ENCODE measurements around the gene STK4. TPM values are rescaled to one million over a fixed set of nuclear protein-coding genes. Genes with fewer than 3 reads are reported as not detected.

The STK4 gene
- total and polyA plus RNA-seq, 4 experiments from 2014 or later, result 151 to 374 (median 312) TPM

DNA sequence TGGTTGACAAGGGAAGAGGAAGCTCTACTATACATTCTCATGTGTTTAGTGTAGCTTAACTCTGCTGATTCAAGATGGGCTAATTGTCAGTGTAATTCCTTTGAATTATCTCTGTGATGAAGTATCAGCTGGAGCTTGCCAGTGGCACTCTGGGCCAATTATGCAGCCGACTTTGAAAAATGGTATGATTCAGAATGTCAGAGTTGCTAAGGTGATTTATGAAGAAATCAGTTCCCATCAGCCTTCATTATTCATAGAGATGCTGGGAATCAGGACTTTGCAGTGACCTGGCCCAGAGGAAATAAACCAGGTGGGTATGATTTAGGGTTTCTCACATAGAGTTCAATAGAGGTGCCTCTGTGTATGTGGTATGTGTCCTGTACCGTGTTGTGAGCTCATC, 101.2 kb downstream of the STK4 start:
- Mint-ChIP-seq H3K27ac (peak overlapping the region in 3 of 7 donors; percentile 50 to 69 (median 62)), H3K36me3 (peaks cover 50 to 78% of the 10 kb centered on the region in 2 donors), H3K27me3 (no peaks in the 10 kb centered on the region), H3K9me3 (no peaks in the 10 kb centered on the region), H3K4me1 (peaks cover 51 to 87% (median 72%) of the 10 kb centered on the region in 4 donors), H3K4me3 (no peak overlapping the region)
- CTCF ChIA-PET (ENCODE audit: partially characterized antibody), result interaction anchor here (1.3 to 1.6 kb wide), 3 partner anchors 9 to 28 kb away, joined by 4 to 6 read pairs (median 5); no protein-coding TSS in a partner anchor
- Histone ChIP-seq H3K4me1 (ENCODE audit: insufficient read depth, low read length) (peaks cover 59% of the 10 kb centered on the region), H3K27me3 (ENCODE audit: insufficient read depth, low read length) (no peaks in the 10 kb centered on the region), H3K36me3 (ENCODE audit: insufficient read depth, low read length) (peaks cover 29% of the 10 kb centered on the region), H3K4me3 (ENCODE audit: low read length in 2 of 2) (no peak overlapping the region), H3K27ac (ENCODE audit: low read depth, low read length) (no peak overlapping the region), H3K9me3 (ENCODE audit: control insufficient read depth in 1 of 2, low read length in 2 of 2) (no peaks in the 10 kb centered on the region)
- intact Hi-C loops (cut with micrococcal nuclease), result no loop called here
- POLR2A ChIA-PET (ENCODE audit: partially characterized antibody), result interaction anchor here (1.7 kb wide), 1 partner anchor 116 kb away, joined by 3 read pairs; no protein-coding TSS in a partner anchor
- DNase-seq, result no peak

DNA sequence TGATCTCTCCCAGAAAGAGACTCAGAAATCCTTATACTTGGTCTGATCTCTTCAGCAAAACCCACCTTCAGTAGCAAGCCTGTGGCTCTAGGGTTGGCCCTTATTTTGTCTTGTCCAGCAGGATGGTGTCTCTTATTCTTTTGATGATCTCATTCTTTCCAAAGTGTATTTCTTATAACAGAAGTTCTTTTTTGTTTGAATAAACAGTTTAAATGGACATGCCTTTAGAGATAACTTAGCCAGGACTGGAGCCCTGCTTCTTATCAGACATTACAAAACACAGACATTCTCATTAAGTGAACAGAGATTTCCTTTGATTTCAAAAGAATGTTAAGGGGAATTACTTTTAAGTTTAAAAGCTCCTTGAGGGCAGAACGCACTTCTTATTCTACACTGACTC, 102.9 kb downstream of the STK4 start:
- peaks cover 48% of the 10 kb centered on the region for H3K4me1 ChIP-seq (ENCODE audit: insufficient read depth, low read length)
- H3K9me3 ChIP-seq (ENCODE audit: control insufficient read depth in 1 of 2, low read length in 2 of 2), result no peaks in the 10 kb centered on the region
- ChIA-PET CTCF (ENCODE audit: partially characterized antibody) (no interaction called here), POLR2A (ENCODE audit: partially characterized antibody) (no interaction called here)
- Mint-ChIP-seq H3K27me3 (no peaks in the 10 kb centered on the region), H3K36me3 (peaks cover 51 to 85% of the 10 kb centered on the region in 2 donors), H3K4me3 (no peak overlapping the region), H3K9me3 (no peaks in the 10 kb centered on the region), H3K27ac (peak overlapping the region in 4 of 7 donors; percentile 54 to 80 (median 57)), H3K4me1 (peaks cover 50 to 89% (median 66%) of the 10 kb centered on the region in 4 donors)
- peaks cover 44% of the 10 kb centered on the region for H3K36me3 ChIP-seq (ENCODE audit: insufficient read depth, low read length)
- DNase-seq, result no peak
- no peak overlapping the region for H3K4me3 ChIP-seq (ENCODE audit: low read length in 2 of 2)
- H3K27me3 ChIP-seq (ENCODE audit: insufficient read depth, low read length), result no peaks in the 10 kb centered on the region
- H3K27ac ChIP-seq (ENCODE audit: low read depth, low read length), result no peak overlapping the region
- intact Hi-C loops (cut with micrococcal nuclease), result loop anchor here (2.0 kb wide), 1 partner anchor 16 kb away; no protein-coding TSS in a partner anchor

DNA sequence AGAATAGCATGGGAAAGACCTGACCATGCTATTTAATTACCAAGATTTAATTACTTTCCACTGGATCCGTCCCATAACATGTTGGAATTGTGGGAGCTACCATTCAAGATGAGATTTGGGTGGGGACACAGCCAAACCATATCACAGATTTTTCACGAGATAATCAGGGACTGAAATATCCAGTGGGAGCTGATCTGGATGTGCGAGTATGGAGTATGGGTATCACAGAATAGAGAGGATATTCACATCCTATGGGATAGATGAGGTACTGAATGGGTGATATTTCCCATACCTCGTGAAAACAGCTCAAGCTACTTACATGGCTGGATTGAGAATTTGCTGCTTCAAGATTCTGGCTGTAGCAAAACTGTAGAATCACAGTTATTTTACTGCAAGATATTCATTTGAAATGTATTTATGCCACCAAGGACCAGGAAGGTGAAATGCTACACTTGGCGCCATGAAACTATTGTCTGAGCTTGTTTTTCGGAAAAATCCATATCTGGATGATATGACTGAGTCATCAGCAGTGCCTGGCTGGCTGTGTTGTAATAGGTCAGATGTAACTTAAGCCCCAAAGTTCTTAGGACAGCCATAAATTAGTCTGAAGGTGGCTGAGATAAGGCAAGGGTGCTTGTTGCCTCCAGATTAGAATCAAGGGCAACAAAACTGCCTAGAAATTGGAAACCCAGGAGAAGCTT, 104.8 kb downstream of the STK4 start:
- Histone ChIP-seq H3K36me3 (ENCODE audit: insufficient read depth, low read length) (peaks cover 61% of the 10 kb centered on the region), H3K9me3 (ENCODE audit: control insufficient read depth in 1 of 2, low read length in 2 of 2) (no peaks in the 10 kb centered on the region), H3K4me1 (ENCODE audit: insufficient read depth, low read length) (peaks cover 35% of the 10 kb centered on the region), H3K27me3 (ENCODE audit: insufficient read depth, low read length) (no peaks in the 10 kb centered on the region), H3K27ac (ENCODE audit: low read depth, low read length) (no peak overlapping the region), H3K4me3 (ENCODE audit: low read length in 2 of 2) (no peak overlapping the region)
- no peak overlapping the region for H3K4me3 Mint-ChIP-seq
- ChIA-PET CTCF (ENCODE audit: partially characterized antibody) (interaction anchor here (0.6 to 3.7 kb wide), 4 partner anchors 15 to 54 kb away, joined by 3 to 22 read pairs (median 4); no protein-coding TSS in a partner anchor), POLR2A (ENCODE audit: partially characterized antibody) (interaction anchor here (0.6 to 1.2 kb wide), 3 partner anchors 12 to 93 kb away, joined by 3 read pairs; no protein-coding TSS in a partner anchor)
- no peaks in the 10 kb centered on the region for H3K27me3 Mint-ChIP-seq
- DNase-seq, result no peak
- H3K36me3 Mint-ChIP-seq, result peaks cover 55 to 89% of the 10 kb centered on the region in 2 donors
- peaks cover 37 to 73% (median 54%) of the 10 kb centered on the region in 4 donors for H3K4me1 Mint-ChIP-seq
- H3K9me3 Mint-ChIP-seq, result no peaks in the 10 kb centered on the region
- intact Hi-C loops (cut with micrococcal nuclease), result no loop called here
- H3K27ac Mint-ChIP-seq, result peak overlapping the region in 6 of 7 donors; percentile 32 to 75 (median 58)

DNA sequence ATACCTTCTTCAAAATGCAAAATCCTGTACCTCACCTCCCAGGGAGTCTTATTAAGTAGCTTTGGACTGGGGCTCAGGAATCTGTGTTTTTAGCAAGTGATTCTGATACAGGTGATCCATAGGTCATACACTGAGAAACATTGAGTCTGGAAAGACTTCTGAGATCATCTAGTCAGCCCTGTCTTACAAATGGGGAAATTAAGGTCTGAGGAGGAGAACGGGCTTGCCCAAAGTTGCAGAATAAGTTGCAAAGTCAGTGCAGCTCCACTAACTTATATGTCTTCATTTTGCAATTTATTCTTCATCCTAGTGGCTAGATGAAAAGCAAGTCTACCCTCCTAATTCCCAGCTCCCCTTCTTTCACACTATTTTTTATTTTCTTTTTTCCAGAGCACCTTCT, 105.8 kb downstream of the STK4 start:
- peak overlapping the region in 4 of 7 donors; percentile 30 to 64 (median 51) for H3K27ac Mint-ChIP-seq
- intact Hi-C loops (cut with micrococcal nuclease), result no loop called here
- no peaks in the 10 kb centered on the region for H3K9me3 Mint-ChIP-seq
- H3K4me3 ChIP-seq (ENCODE audit: low read length in 2 of 2), result no peak overlapping the region
- H3K27ac ChIP-seq (ENCODE audit: low read depth, low read length), result no peak overlapping the region
- H3K36me3 Mint-ChIP-seq, result peaks cover 57 to 90% of the 10 kb centered on the region in 2 donors
- H3K9me3 ChIP-seq (ENCODE audit: control insufficient read depth in 1 of 2, low read length in 2 of 2), result no peaks in the 10 kb centered on the region
- H3K4me3 Mint-ChIP-seq, result no peak overlapping the region
- H3K4me1 ChIP-seq (ENCODE audit: insufficient read depth, low read length), result peaks cover 32% of the 10 kb centered on the region
- no peaks in the 10 kb centered on the region for H3K27me3 ChIP-seq (ENCODE audit: insufficient read depth, low read length)
- peaks cover 64% of the 10 kb centered on the region for H3K36me3 ChIP-seq (ENCODE audit: insufficient read depth, low read length)
- CTCF ChIA-PET (ENCODE audit: partially characterized antibody), result interaction anchor here (0.7 to 3.7 kb wide), 4 partner anchors 14 to 29 kb away, joined by 3 to 22 read pairs (median 6); no protein-coding TSS in a partner anchor
- POLR2A ChIA-PET (ENCODE audit: partially characterized antibody), result interaction anchor here (1.0 kb wide), 1 partner anchor 11 kb away, joined by 4 read pairs; no protein-coding TSS in a partner anchor
- H3K27me3 Mint-ChIP-seq, result no peaks in the 10 kb centered on the region
- H3K4me1 Mint-ChIP-seq, result peaks cover 34 to 69% (median 48%) of the 10 kb centered on the region in 4 donors
- DNase-seq, result no peak

DNA sequence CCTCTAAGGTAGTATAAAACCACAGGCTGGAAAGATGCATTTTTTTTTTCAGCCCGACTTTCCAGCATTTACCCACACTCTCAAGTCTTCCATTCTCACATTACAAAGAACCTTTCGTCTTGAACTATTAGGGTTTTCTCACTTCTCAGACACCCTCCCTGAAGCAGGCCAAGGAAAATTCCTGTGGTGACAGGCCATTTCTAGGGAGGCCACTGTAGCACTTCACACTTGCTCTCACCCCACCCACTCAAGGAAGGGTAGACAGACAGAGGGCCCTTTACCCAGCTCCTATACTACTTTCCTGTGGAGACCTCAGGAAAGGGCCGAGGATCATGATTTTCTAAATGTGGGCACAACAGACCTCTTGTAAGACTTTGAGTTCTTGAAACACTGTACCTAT, 106.9 kb downstream of the STK4 start:
- ChIA-PET POLR2A (ENCODE audit: partially characterized antibody) (no interaction called here), CTCF (ENCODE audit: partially characterized antibody) (interaction anchor here (1.9 to 3.7 kb wide), 2 partner anchors 22 to 30 kb away, joined by 9 to 22 read pairs; no protein-coding TSS in a partner anchor)
- H3K36me3 ChIP-seq (ENCODE audit: insufficient read depth, low read length), result peaks cover 57% of the 10 kb centered on the region
- no peaks in the 10 kb centered on the region for H3K9me3 ChIP-seq (ENCODE audit: control insufficient read depth in 1 of 2, low read length in 2 of 2)
- Mint-ChIP-seq H3K27ac (peak overlapping the region in 6 of 7 donors; percentile 59 to 77 (median 71)), H3K9me3 (no peaks in the 10 kb centered on the region), H3K4me3 (peak overlapping the region in 1 of 8 donors; percentile 46), H3K36me3 (peaks cover 58 to 85% of the 10 kb centered on the region in 2 donors), H3K27me3 (no peaks in the 10 kb centered on the region), H3K4me1 (peaks cover 25 to 58% (median 40%) of the 10 kb centered on the region in 4 donors)
- H3K4me1 ChIP-seq (ENCODE audit: insufficient read depth, low read length), result peaks cover 20% of the 10 kb centered on the region
- no peak overlapping the region for H3K27ac ChIP-seq (ENCODE audit: low read depth, low read length)
- H3K4me3 ChIP-seq (ENCODE audit: low read length in 2 of 2), result no peak overlapping the region
- no peak for DNase-seq
- H3K27me3 ChIP-seq (ENCODE audit: insufficient read depth, low read length), result no peaks in the 10 kb centered on the region
- intact Hi-C loops (cut with micrococcal nuclease), result no loop called here

DNA sequence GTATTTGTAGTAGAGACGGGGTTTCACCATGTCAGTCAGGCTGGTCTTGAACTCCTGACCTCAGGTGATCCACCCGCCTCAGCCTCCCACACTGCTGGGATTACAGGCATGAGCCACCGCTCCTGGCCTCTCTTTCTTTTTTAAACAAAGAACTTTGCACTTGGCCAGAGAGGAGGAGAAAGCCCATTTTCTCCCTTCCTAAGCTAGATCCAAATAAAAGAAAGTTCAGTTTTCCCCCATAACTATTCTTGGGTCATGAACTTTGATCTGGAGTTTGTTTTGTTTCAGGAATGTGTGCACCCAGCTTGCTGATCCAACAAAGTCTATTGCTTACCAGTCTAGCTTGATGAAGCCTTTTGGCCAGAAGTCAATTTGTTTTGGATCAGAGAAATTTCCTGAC, 111.2 kb downstream of the STK4 start:
- H3K27me3 Mint-ChIP-seq, result no peaks in the 10 kb centered on the region
- Histone ChIP-seq H3K4me1 (ENCODE audit: insufficient read depth, low read length) (no peaks in the 10 kb centered on the region), H3K4me3 (ENCODE audit: low read length in 2 of 2) (no peak overlapping the region), H3K27me3 (ENCODE audit: insufficient read depth, low read length) (no peaks in the 10 kb centered on the region), H3K36me3 (ENCODE audit: insufficient read depth, low read length) (peaks cover 81% of the 10 kb centered on the region), H3K9me3 (ENCODE audit: control insufficient read depth in 1 of 2, low read length in 2 of 2) (peaks cover 0 to 7% of the 10 kb centered on the region in 2 donors), H3K27ac (ENCODE audit: low read depth, low read length) (no peak overlapping the region)
- ChIA-PET POLR2A (ENCODE audit: partially characterized antibody) (no interaction called here), CTCF (ENCODE audit: partially characterized antibody) (interaction anchor here (1.0 kb wide), 1 partner anchor 33 kb away, joined by 4 read pairs; no protein-coding TSS in a partner anchor)
- intact Hi-C loops (cut with micrococcal nuclease), result no loop called here
- H3K4me3 Mint-ChIP-seq, result no peak overlapping the region
- H3K4me1 Mint-ChIP-seq, result peaks cover 3 to 19% (median 16%) of the 10 kb centered on the region in 4 donors
- H3K27ac Mint-ChIP-seq, result no peak overlapping the region
- DNase-seq, result no peak
- peaks cover 85 to 92% of the 10 kb centered on the region in 2 donors for H3K36me3 Mint-ChIP-seq
- H3K9me3 Mint-ChIP-seq, result peaks cover 2 to 18% (median 10%) of the 10 kb centered on the region in 8 donors

Measured in CD4-positive, alpha-beta memory T cell (primary cell).